Esophagus squamous epithelium (tissue), 4 donors: ENCODE measurements around the gene CNTNAP2.

ENCODE experiments used
- CTCF ChIP-seq, 6 experiments: fragments of 450-650 bp in 4 of 6; fragments of 200-600 bp in 2 of 6; sonication (generic) in 2 of 6; IDR thresholded peaks; one replicate each; pipeline ENCODE4 v1.5.1; 2016 to 2019; ENCODE audit warnings: antibody characterized with exemption in 6 of 6, mild to moderate bottlenecking in 4 of 6, moderate library complexity in 4 of 6
- POLR2A ChIP-seq, 4 donors: fragments of 450-650 bp; IDR thresholded peaks; one replicate each; pipeline ENCODE4 v1.6.1; 2017; ENCODE audit warnings: antibody characterized with exemption in 4 of 4, mild to moderate bottlenecking in 4 of 4, moderate library complexity in 3 of 4

- TF ChIP-seq POLR2A (IDR thresholded peaks at IDR 0.05) (no peak), CTCF (IDR thresholded peaks at IDR 0.05) (no peak)
Observed at GRCh38 chr7:147982307-147982706, 1865.7 kb downstream of the CNTNAP2 start.
